PC-9 (cell line): ENCODE measurements around the gene CETP. TPM values are rescaled to one million over a fixed set of nuclear protein-coding genes. Genes with fewer than 3 reads are reported as not detected.

Source experiments
- BruUV-seq: library from RNA; stranded (reverse); fragments of 400-500 nt; replicated peaks from 2 replicates; lab custom pipeline; 2021; lab: Mats Ljungman, UMichigan
- CTCF ChIA-PET: fragments of 300-600 bp; sonication (Branson Sonifier 250); formaldehyde crosslinking; loops from one replicate; lab custom pipeline; 2022; ENCODE audit warnings: antibody characterized with exemption; lab: Charles Lee
- POLR2A ChIA-PET: fragments of 300-600 bp; sonication (Branson Sonifier 250); formaldehyde crosslinking; loops from one replicate; lab custom pipeline; 2022; ENCODE audit warnings: antibody characterized with exemption; ENCODE audit not compliant: unreplicated experiment; lab: Charles Lee
- DNase-seq, 2 experiments: peaks; one replicate each; pipeline versions ENCODE4 v3.0.0 to v3.0.0-alpha.2; 2015 to 2022; ENCODE audit warnings: mixed read lengths in 1 of 2
- H2AFZ ChIP-seq: fragments of 200-600 bp; sonication (generic); 2 replicates; pipeline ENCODE4 v1.8.1; 2017; ENCODE audit warnings: antibody characterized with exemption
- H3F3A ChIP-seq: fragments of 200-600 bp; sonication (generic); 2 replicates; pipeline ENCODE4 v1.8.1; 2017; ENCODE audit warnings: antibody characterized with exemption, mild to moderate bottlenecking, low read depth; ENCODE audit not compliant: insufficient read depth
- H3K27ac ChIP-seq: fragments of 200-600 bp; sonication (generic); 2 replicates; pipeline ENCODE4 v1.6.1; 2016; ENCODE audit warnings: mixed run types
- H3K27me3 ChIP-seq: fragments of 200-600 bp; sonication (generic); 2 replicates; pipeline ENCODE4 v1.6.1; 2016; ENCODE audit warnings: low read depth, mixed run types; ENCODE audit not compliant: insufficient read depth
- H3K36me3 ChIP-seq: fragments of 200-600 bp; sonication (generic); 2 replicates; pipeline ENCODE4 v1.6.1; 2016; ENCODE audit warnings: low read depth, mixed run types
- H3K4me1 ChIP-seq: fragments of 200-600 bp; sonication (generic); replicated peaks from 2 replicates; pipeline ENCODE4 v1.6.1; 2016; ENCODE audit warnings: mixed run types; ENCODE audit not compliant: insufficient read depth
- H3K4me2 ChIP-seq: fragments of 200-600 bp; sonication (generic); 2 replicates; pipeline ENCODE4 v1.6.1; 2017; ENCODE audit warnings: mixed run types
- H3K4me3 ChIP-seq: fragments of 200-600 bp; sonication (generic); 2 replicates; pipeline ENCODE4 v1.6.1; 2016; ENCODE audit warnings: mixed run types
- H3K79me2 ChIP-seq: fragments of 200-600 bp; sonication (generic); 2 replicates; pipeline ENCODE4 v1.6.1; 2017; ENCODE audit warnings: low read depth, mixed run types
- H3K9me2 ChIP-seq: fragments of 200-600 bp; sonication (generic); 2 replicates; pipeline ENCODE4 v1.8.1; 2017; ENCODE audit warnings: mild to moderate bottlenecking; ENCODE audit not compliant: insufficient read depth
- H3K9me3 ChIP-seq: fragments of 200-600 bp; sonication (generic); 2 replicates; pipeline ENCODE4 v1.8.1; 2016; ENCODE audit warnings: low read depth; ENCODE audit not compliant: insufficient read depth
- H4K20me1 ChIP-seq: fragments of 200-600 bp; sonication (generic); 2 replicates; pipeline ENCODE4 v1.8.1; 2017; ENCODE audit not compliant: insufficient read depth
- CTCF ChIP-seq: fragments of 200-600 bp; sonication (generic); conservative IDR thresholded peaks from 2 replicates; pipeline ENCODE4 v1.6.1; 2017; ENCODE audit warnings: mixed run types, antibody characterized with exemption, mild to moderate bottlenecking, moderate library complexity
- EZH2 ChIP-seq: fragments of 200-600 bp; sonication (generic); IDR thresholded peaks from 2 replicates; pipeline ENCODE4 v1.8.0; 2017; ENCODE audit warnings: antibody characterized with exemption, low read depth
- intact Hi-C: fragments of 100-400 bp; cut with micrococcal nuclease; formaldehyde crosslinking; loops from one replicate; pipeline ENCODE4 v1.10.0; 2022; ENCODE audit not compliant: unreplicated experiment
- total RNA-seq: library from RNA; stranded (reverse); gene quantifications from 2 replicates; pipeline ENCODE4 v1.2.3, GENCODE V29; 2021

CETP gene
- total RNA-seq, 1 experiment from 2014 or later = not detected

- CTCF ChIA-PET = no interaction called here
Measured at GRCh38 chr16:56945847-56946527, 15.8 kb upstream of the CETP start.

GRCh38 chr16:56946767-56947603 lies 14.8 kb upstream of the CETP start:
- H2AFZ ChIP-seq = no peak overlapping the region
- no peak overlapping the region for H3K27ac ChIP-seq
- ChIA-PET CTCF (no interaction called here), POLR2A (interaction anchor here (0.6 kb wide), 1 partner anchor 239 kb away, joined by 4 read pairs; the partner anchor contains the start of gene PSME3IP1)
- H3K79me2 ChIP-seq = no peaks in the 10 kb centered on the region
- H3K4me3 ChIP-seq = no peak overlapping the region
- H3K9me3 ChIP-seq = no peaks in the 10 kb centered on the region
- H3K27me3 ChIP-seq = no peaks in the 10 kb centered on the region
- no peak for DNase-seq
- TF ChIP-seq CTCF = no peak
- no peak for TF ChIP-seq EZH2
- H3K36me3 ChIP-seq = peaks cover 25% of the 10 kb centered on the region
- H3K4me2 ChIP-seq = no peak overlapping the region
- H4K20me1 ChIP-seq = no peaks in the 10 kb centered on the region; the same call in 1 of the 2 replicates
- peaks cover 24% of the 10 kb centered on the region for H3K4me1 ChIP-seq
- H3F3A ChIP-seq = peaks cover 38% of the 10 kb centered on the region
- intact Hi-C loops = loop anchor here (5.0 kb wide), 1 partner anchor 220 kb away; no protein-coding TSS in a partner anchor
- BruUV-seq = no TSS peak
- H3K9me2 ChIP-seq = no peaks in the 10 kb centered on the region

More at GRCh38 chr16:56945847-56946527, 15.8 kb upstream of the CETP start:
- peaks cover 24% of the 10 kb centered on the region for H3K4me1 ChIP-seq
- no peaks in the 10 kb centered on the region for H3K9me2 ChIP-seq
- no peak for DNase-seq
- no peak overlapping the region for H3K27ac ChIP-seq
- no peaks in the 10 kb centered on the region for H3K79me2 ChIP-seq
- H4K20me1 ChIP-seq = peaks cover 4% of the 10 kb centered on the region
- no peaks in the 10 kb centered on the region for H3K9me3 ChIP-seq
- TF ChIP-seq CTCF = no peak
- TF ChIP-seq EZH2 = no peak
- intact Hi-C loops = loop anchor here (1.0 to 5.0 kb wide), 3 partner anchors 13 to 221 kb away; no protein-coding TSS in a partner anchor
- no TSS peak for BruUV-seq
- POLR2A ChIA-PET = no interaction called here
- H3K4me3 ChIP-seq = no peak overlapping the region
- peaks cover 46% of the 10 kb centered on the region for H3F3A ChIP-seq
- H3K36me3 ChIP-seq = peaks cover 32% of the 10 kb centered on the region
- no peak overlapping the region for H2AFZ ChIP-seq
- H3K4me2 ChIP-seq = no peak overlapping the region
- no peaks in the 10 kb centered on the region for H3K27me3 ChIP-seq

GRCh38 chr16:56947604-56947995 lies 14.2 kb upstream of the CETP start:
- H3K27me3 ChIP-seq = no peaks in the 10 kb centered on the region
- peaks cover 24% of the 10 kb centered on the region for H3K4me1 ChIP-seq
- H3K4me3 ChIP-seq = no peak overlapping the region
- H4K20me1 ChIP-seq = no peaks in the 10 kb centered on the region
- H3K9me3 ChIP-seq = no peaks in the 10 kb centered on the region
- BruUV-seq = no TSS peak
- peaks cover 33% of the 10 kb centered on the region for H3F3A ChIP-seq
- H3K36me3 ChIP-seq = peaks cover 20% of the 10 kb centered on the region; the same call in 1 of the 2 replicates
- no peak overlapping the region for H3K4me2 ChIP-seq
- TF ChIP-seq EZH2 = no peak
- ChIA-PET CTCF (no interaction called here), POLR2A (interaction anchor here (0.6 kb wide), 1 partner anchor 238 kb away, joined by 4 read pairs; the partner anchor contains the start of gene PSME3IP1)
- no peak overlapping the region for H3K27ac ChIP-seq
- H2AFZ ChIP-seq = no peak overlapping the region
- DNase-seq = no peak
- no peaks in the 10 kb centered on the region for H3K79me2 ChIP-seq
- H3K9me2 ChIP-seq = no peaks in the 10 kb centered on the region
- intact Hi-C loops = loop anchor here (5.0 kb wide), 1 partner anchor 220 kb away; no protein-coding TSS in a partner anchor
